GM06990 (cell line): ENCODE results near the gene CLSTN1.
"Not testable (repeated sequence)": the region's sequence is repeated elsewhere in the genome, so short reads cannot be mapped to it uniquely, and the experiment has no call there.

Source experiments
- DNase-seq: peaks from one replicate; pipeline ENCODE4 v3.0.0-alpha.2; 2011; ENCODE audit not compliant: insufficient read length; ENCODE audit errors: extremely low read depth
- H3K27me3 ChIP-seq: replicated peaks from 2 replicates; pipeline ENCODE4 v1.6.0; 2011; ENCODE audit warnings: low read length; ENCODE audit not compliant: control insufficient read depth, insufficient read depth
- H3K36me3 ChIP-seq: 2 replicates; pipeline ENCODE4 v1.5.1; 2011; ENCODE audit warnings: low read length; ENCODE audit not compliant: control insufficient read depth, insufficient read depth
- H3K4me3 ChIP-seq: replicated peaks from 2 replicates; pipeline ENCODE4 v1.5.1; 2011; ENCODE audit warnings: low read depth, mild to moderate bottlenecking, control low read depth, low read length
- CTCF ChIP-seq: IDR thresholded peaks from 2 replicates; pipeline ENCODE4 v1.5.1; 2011; ENCODE audit warnings: low read length, control low read depth, mild to moderate bottlenecking, inconsistent platforms; ENCODE audit not compliant: insufficient read depth, poor library complexity, severe bottlenecking

CLSTN1 gene

GRCh38 chr1:9768983-9769382 is 54.8 kb downstream of the CLSTN1 start:
- H3K27me3 ChIP-seq = no peaks in the 10 kb centered on the region
- peaks cover 2% of the 10 kb centered on the region for H3K36me3 ChIP-seq
- no peak for DNase-seq
- TF ChIP-seq CTCF = no peak
- no peak overlapping the region for H3K4me3 ChIP-seq

GRCh38 chr1:9767964-9768668 is 55.6 kb downstream of the CLSTN1 start:
- TF ChIP-seq CTCF = no peak
- Histone ChIP-seq H3K4me3 (no peak overlapping the region), H3K27me3 (no peaks in the 10 kb centered on the region), H3K36me3 (peaks cover 2% of the 10 kb centered on the region)
- DNase-seq = no peak

GRCh38 chr1:9766759-9767442 is 56.9 kb downstream of the CLSTN1 start:
- no peak overlapping the region for H3K4me3 ChIP-seq

GRCh38 chr1:9764550-9764949 is 59.2 kb downstream of the CLSTN1 start:
- Histone ChIP-seq H3K36me3 (no peaks in the 10 kb centered on the region), H3K4me3 (no peak overlapping the region), H3K27me3 (no peaks in the 10 kb centered on the region)
- no peak for DNase-seq
- TF ChIP-seq CTCF = no peak

More at GRCh38 chr1:9766759-9767442, 56.9 kb downstream of the CLSTN1 start:
- no peak for DNase-seq
- Histone ChIP-seq H3K27me3 (no peaks in the 10 kb centered on the region), H3K36me3 (no peaks in the 10 kb centered on the region)
- no peak for TF ChIP-seq CTCF

GRCh38 chr1:9763914-9764313 is 59.9 kb downstream of the CLSTN1 start:
- H3K27me3 ChIP-seq = no peaks in the 10 kb centered on the region
- DNase-seq = no peak
- no peak for TF ChIP-seq CTCF
- no peak overlapping the region for H3K4me3 ChIP-seq
- no peaks in the 10 kb centered on the region for H3K36me3 ChIP-seq

- DNase-seq, H3K36me3 ChIP-seq, H3K27me3 ChIP-seq, H3K4me3 ChIP-seq: not testable (repeated sequence)
Measured at GRCh38 chr1:9762446-9762845, 61.3 kb downstream of the CLSTN1 start.
